Astrocyte of the spinal cord (primary cell): ENCODE results near the gene LRATD1.

Source experiments
- DNase-seq: peaks from one replicate; pipeline ENCODE4 v3.0.0; 2011; ENCODE audit warnings: low read depth, low spot score
- H3K4me3 ChIP-seq: 2 replicates; pipeline ENCODE4 v1.5.1; 2011; ENCODE audit warnings: low read depth, mild to moderate bottlenecking, low read length, moderate library complexity
- in situ Hi-C: cut with HindIII; loops from 2 replicates; pipeline ENCODE4 v1.10.0; 2017; ENCODE audit warnings: low sequenced_read_pairs
- TF ChIP-seq, protein P1 (sequence below): IDR thresholded peaks from 2 replicates; pipeline ENCODE4 v1.5.1; 2012; ENCODE audit warnings: low read depth, mild to moderate bottlenecking, low read length, inconsistent platforms

The LRATD1 gene

GRCh38 chr2:14638488-14638887 is 6.0 kb downstream of the LRATD1 start:
- DNase-seq = no peak
- in situ Hi-C loops = no loop called here
- no peak overlapping the region for H3K4me3 ChIP-seq
- TF ChIP-seq, protein P1, sequence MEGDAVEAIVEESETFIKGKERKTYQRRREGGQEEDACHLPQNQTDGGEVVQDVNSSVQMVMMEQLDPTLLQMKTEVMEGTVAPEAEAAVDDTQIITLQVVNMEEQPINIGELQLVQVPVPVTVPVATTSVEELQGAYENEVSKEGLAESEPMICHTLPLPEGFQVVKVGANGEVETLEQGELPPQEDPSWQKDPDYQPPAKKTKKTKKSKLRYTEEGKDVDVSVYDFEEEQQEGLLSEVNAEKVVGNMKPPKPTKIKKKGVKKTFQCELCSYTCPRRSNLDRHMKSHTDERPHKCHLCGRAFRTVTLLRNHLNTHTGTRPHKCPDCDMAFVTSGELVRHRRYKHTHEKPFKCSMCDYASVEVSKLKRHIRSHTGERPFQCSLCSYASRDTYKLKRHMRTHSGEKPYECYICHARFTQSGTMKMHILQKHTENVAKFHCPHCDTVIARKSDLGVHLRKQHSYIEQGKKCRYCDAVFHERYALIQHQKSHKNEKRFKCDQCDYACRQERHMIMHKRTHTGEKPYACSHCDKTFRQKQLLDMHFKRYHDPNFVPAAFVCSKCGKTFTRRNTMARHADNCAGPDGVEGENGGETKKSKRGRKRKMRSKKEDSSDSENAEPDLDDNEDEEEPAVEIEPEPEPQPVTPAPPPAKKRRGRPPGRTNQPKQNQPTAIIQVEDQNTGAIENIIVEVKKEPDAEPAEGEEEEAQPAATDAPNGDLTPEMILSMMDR = no peak

GRCh38 chr2:14641116-14641515 is 8.6 kb downstream of the LRATD1 start:
- DNase-seq = no peak
- no peak overlapping the region for H3K4me3 ChIP-seq
- TF ChIP-seq, protein P1 = no peak
- in situ Hi-C loops = no loop called here

DNA sequence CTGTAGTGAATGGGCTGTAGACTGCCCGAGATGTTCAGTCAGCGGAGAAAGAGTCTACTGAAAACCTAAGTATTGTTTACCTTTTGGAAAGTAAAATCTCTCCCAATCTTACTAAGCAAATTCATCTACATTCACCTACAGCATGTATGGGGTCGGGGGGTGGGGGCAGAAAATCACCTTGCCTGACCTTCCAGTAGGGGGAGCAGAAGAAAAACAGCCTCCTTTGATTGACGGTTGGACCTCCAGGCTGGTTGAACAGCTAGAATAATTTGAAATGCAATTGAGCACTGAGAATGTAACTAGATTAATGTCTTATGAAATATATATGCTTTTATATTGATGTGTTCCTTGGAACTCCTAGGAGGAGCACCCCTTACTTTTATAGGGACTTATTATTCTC is 10.0 kb downstream of the LRATD1 start:
- in situ Hi-C loops = no loop called here
- DNase-seq = no peak
- H3K4me3 ChIP-seq = no peak overlapping the region
- TF ChIP-seq, protein P1 = peak; percentile 8

DNA sequence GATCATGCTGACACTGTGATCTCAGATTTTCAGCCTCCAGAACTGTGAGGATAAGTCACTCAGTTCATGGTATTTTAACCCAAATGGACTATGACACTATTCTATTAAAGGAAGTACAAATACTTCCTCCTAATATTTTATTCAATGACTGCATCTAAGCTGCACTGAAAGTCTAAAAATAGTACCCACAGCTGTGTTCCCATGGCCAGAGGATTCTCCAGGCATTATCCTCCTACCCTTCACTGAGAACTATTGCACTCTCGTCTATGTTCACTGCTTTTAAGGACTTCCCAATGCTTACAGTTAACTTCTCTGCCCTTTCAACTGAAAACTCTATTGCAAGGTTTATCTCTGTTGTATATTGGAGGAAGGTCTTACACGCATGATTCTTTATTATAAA is 15.2 kb downstream of the LRATD1 start:
- TF ChIP-seq, protein P1 = no peak
- in situ Hi-C loops = no loop called here
- DNase-seq = no peak
- no peak overlapping the region for H3K4me3 ChIP-seq

DNA sequence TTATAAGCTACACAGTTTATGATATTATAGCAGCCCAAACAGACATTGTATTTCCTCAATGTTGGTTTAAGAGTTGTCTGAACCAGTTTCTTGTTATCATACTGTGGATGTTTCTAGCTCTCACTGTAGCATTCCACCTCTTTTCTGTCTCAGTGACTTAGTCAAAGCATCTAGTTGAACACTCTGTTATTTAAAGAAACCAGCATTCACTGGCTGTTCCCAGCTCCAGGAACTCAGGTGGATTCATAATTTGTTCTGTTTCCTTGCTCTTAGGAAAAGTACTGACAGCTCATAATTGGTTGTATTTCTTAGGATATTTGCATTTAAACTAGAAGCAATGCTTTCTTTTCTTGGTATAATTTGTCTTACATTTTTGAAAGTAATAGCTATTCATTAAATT is 17.5 kb downstream of the LRATD1 start:
- H3K4me3 ChIP-seq = no peak overlapping the region
- TF ChIP-seq, protein P1 = no peak
- DNase-seq = no peak
- in situ Hi-C loops = no loop called here

- TF ChIP-seq, protein P1 = no peak
- in situ Hi-C loops = no loop called here
- H3K4me3 ChIP-seq = no peak overlapping the region
- DNase-seq = no peak
These were observed 22.3 kb downstream of the LRATD1 start for GRCh38 chr2:14654835-14655282.

DNA sequence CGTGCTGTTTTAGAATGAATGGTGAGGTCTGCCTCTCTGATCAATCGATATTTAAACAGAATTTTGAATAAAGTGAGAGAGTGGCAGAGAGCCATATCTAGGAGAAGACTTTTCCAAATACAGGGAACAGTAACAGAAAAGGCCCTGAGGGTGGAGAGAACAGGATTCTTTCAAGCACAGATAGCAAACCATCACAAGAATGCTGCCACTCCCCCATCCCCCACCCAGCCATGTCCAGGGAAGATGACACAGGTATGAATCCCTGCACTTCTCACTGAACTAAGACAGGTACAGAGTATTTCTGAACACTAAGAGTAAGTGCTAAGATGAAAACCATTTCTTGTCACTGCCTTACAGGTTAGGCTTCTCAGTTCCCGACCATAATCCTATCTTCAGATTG is 23.6 kb downstream of the LRATD1 start:
- in situ Hi-C loops = no loop called here
- TF ChIP-seq, protein P1 = no peak
- no peak overlapping the region for H3K4me3 ChIP-seq
- DNase-seq = no peak
